ENCODE results near the gene CLDN22.
A peak's percentile ranks its signal among the peaks of the same experiment; 100 is the strongest.
"Not testable (repeated sequence)": the region's sequence is repeated elsewhere in the genome, so short reads cannot be mapped to it uniquely, and the experiment has no call there.

The CLDN22 gene

GRCh38 chr4:183345261-183345660 is 25.2 kb upstream of the CLDN22 start:
- no peak for DNase-seq

GRCh38 chr4:183344523-183345255 is 24.6 kb upstream of the CLDN22 start:
- DNase-seq, result no peak

GRCh38 chr4:183343730-183344129 is 23.7 kb upstream of the CLDN22 start:
- DNase-seq, result no peak

GRCh38 chr4:183342541-183343533 is 22.8 kb upstream of the CLDN22 start:
- DNase-seq, result no peak

GRCh38 chr4:183337833-183338232 is 17.8 kb upstream of the CLDN22 start:
- DNase-seq, result peak; percentile 45

GRCh38 chr4:183337349-183337748 is 17.3 kb upstream of the CLDN22 start:
- no peak for DNase-seq

- DNase-seq, result peak; percentile 51
These were observed 15.4 kb upstream of the CLDN22 start for GRCh38 chr4:183335369-183335940.

- DNase-seq, result peak; percentile 37
These were observed 13.9 kb upstream of the CLDN22 start for GRCh38 chr4:183333983-183334382.

- DNase-seq, result no peak
These were observed 13.1 kb upstream of the CLDN22 start for GRCh38 chr4:183333202-183333601.

GRCh38 chr4:183332447-183332846 is 12.4 kb upstream of the CLDN22 start:
- DNase-seq, result no peak

GRCh38 chr4:183330841-183331240 is 10.8 kb upstream of the CLDN22 start:
- DNase-seq, result no peak

GRCh38 chr4:183329954-183330742 is 10.1 kb upstream of the CLDN22 start:
- no peak for DNase-seq

- no peak for DNase-seq
These were observed 9.2 kb upstream of the CLDN22 start for GRCh38 chr4:183329244-183329643.

GRCh38 chr4:183328832-183329231 is 8.8 kb upstream of the CLDN22 start:
- DNase-seq, result no peak

- DNase-seq, result no peak
These were observed 7.8 kb upstream of the CLDN22 start for GRCh38 chr4:183327827-183328226.

- DNase-seq, result no peak
These were observed 6.8 kb upstream of the CLDN22 start for GRCh38 chr4:183326853-183327252.

GRCh38 chr4:183326387-183326786 is 6.3 kb upstream of the CLDN22 start:
- not testable (repeated sequence) for DNase-seq

- no peak for DNase-seq
These were observed 4.5 kb upstream of the CLDN22 start for GRCh38 chr4:183324619-183325018.

GRCh38 chr4:183324056-183324455 is 4.0 kb upstream of the CLDN22 start:
- not testable (repeated sequence) for DNase-seq

GRCh38 chr4:183323295-183323694 is 3.2 kb upstream of the CLDN22 start:
- DNase-seq, result no peak

GRCh38 chr4:183322326-183322725 is 2.2 kb upstream of the CLDN22 start, which contains the start of gene CLDN24:
Gene CLDN24, minus strand, starts transcription at chr4:183322426. Its CDS starts 0 bp downstream, at chr4:183322426.
- no peak for DNase-seq

- no peak for DNase-seq
These were observed 1.4 kb upstream of the CLDN22 start for GRCh38 chr4:183321516-183321915.

GRCh38 chr4:183321079-183321478 is 1.0 kb upstream of the CLDN22 start:
- DNase-seq, result no peak
